ENCODE data around the gene ABCC3. TPM values are rescaled to one million over a fixed set of nuclear protein-coding genes. Genes with fewer than 3 reads are reported as not detected.

The ABCC3 gene
- total and polyA plus RNA-seq, 9 of the 15 experiments (the other 6 are each of a cell fraction or from before 2014, with no cell fraction given), result 0.03 to 1.6 (median 0.42) TPM; not detected in 5

- peak; percentile 78 for FAIRE-seq
- in situ Hi-C loops (cut with MboI), result no loop called here
- no peak overlapping the region for H3K9ac ChIP-seq (ENCODE audit: insufficient read depth in 1 of 2, low read depth in 2 of 2, low read length in 2 of 2)
Observed at GRCh38 chr17:50603340-50603739, 31.3 kb upstream of the ABCC3 start.

More at GRCh38 chr17:50603340-50603739, 31.3 kb upstream of the ABCC3 start:
- no peak for TF ChIP-seq TAL1 (IDR thresholded peaks at IDR 0.05)
- TF ChIP-seq, protein P1, sequence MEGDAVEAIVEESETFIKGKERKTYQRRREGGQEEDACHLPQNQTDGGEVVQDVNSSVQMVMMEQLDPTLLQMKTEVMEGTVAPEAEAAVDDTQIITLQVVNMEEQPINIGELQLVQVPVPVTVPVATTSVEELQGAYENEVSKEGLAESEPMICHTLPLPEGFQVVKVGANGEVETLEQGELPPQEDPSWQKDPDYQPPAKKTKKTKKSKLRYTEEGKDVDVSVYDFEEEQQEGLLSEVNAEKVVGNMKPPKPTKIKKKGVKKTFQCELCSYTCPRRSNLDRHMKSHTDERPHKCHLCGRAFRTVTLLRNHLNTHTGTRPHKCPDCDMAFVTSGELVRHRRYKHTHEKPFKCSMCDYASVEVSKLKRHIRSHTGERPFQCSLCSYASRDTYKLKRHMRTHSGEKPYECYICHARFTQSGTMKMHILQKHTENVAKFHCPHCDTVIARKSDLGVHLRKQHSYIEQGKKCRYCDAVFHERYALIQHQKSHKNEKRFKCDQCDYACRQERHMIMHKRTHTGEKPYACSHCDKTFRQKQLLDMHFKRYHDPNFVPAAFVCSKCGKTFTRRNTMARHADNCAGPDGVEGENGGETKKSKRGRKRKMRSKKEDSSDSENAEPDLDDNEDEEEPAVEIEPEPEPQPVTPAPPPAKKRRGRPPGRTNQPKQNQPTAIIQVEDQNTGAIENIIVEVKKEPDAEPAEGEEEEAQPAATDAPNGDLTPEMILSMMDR (IDR thresholded peaks at IDR 0.05 in 2 of 3, conservative IDR thresholded peaks at IDR 0.05 in 1 of 3; ENCODE audit: insufficient read depth in 2 of 3, low read depth in 1 of 3, low read length in 3 of 3), result peak; percentile 43 to 59 (median 48)
- TF ChIP-seq CTCFL (IDR thresholded peaks at IDR 0.05; ENCODE audit: borderline replicate concordance, insufficient read depth, low read depth, low read length, poor library complexity, severe bottlenecking), result peak; percentile 9
- Histone ChIP-seq H3K27me3 (ENCODE audit: control insufficient read depth in 2 of 2, insufficient read depth in 2 of 2, low read length in 2 of 2) (peaks cover 38 to 94% of the 10 kb centered on the region in 2 experiments), H3K4me2 (ENCODE audit: insufficient read depth, low read length) (no peak overlapping the region), H3K4me3 (no peak overlapping the region), H3K79me2 (ENCODE audit: control insufficient read depth, insufficient read depth, low read length) (no peaks in the 10 kb centered on the region), H3K4me1 (replicated peaks in 1 of 2; ENCODE audit: control insufficient read depth in 2 of 2, insufficient read depth in 2 of 2, low read length in 2 of 2) (peaks cover 4 to 20% of the 10 kb centered on the region in 2 experiments; a peak in 3 of 5 replicates), H3K9me1 (ENCODE audit: control insufficient read depth, insufficient read depth, low read length) (no peaks in the 10 kb centered on the region), H3K9me3 (replicated peaks; ENCODE audit: control insufficient read depth, insufficient read depth, low read depth, low read length) (no peaks in the 10 kb centered on the region), H4K20me1 (replicated peaks; ENCODE audit: control insufficient read depth, insufficient read depth, low read length) (0 out of 2 replicates have a peak, but pooled peaks cover 5% of the 10 kb centered on the region), H3K27ac (ENCODE audit: extremely low read depth, low read depth, low read length) (no peak overlapping the region), H3K36me3 (ENCODE audit: control insufficient read depth, insufficient read depth, low read length) (no peaks in the 10 kb centered on the region), H2AFZ (ENCODE audit: low read depth, low read length) (no peak overlapping the region)
- peak; percentile 92 for ATAC-seq
- ChIA-PET POLR2A (no interaction called here), CTCF (ENCODE audit: low intra/inter-chr PET ratio) (no interaction called here)
- intact Hi-C loops (cut with micrococcal nuclease), result no loop called here
- DNase-seq (ENCODE audit: extremely low read depth in 1 of 4, low spot score in 3 of 4), result peak; percentile 45 to 71 (median 64)
- WGBS (ENCODE audit: insufficient coverage, low coverage, missing lambda C conversion rate), result 2% methylated on average over 9 of the region's 9 CpGs
- BruUV-seq (replicated peaks), result no TSS peak
